ENCODE results near the gene ZNF195. TPM values are rescaled to one million over a fixed set of nuclear protein-coding genes. Genes with fewer than 3 reads are reported as not detected.
"Not testable (repeated sequence)": the region's sequence is repeated elsewhere in the genome, so short reads cannot be mapped to it uniquely, and the experiment has no call there.

Gene ZNF195
- total and polyA plus RNA-seq, 5 experiments from 2014 or later, result 17.0 to 46.0 (median 24.0) TPM

GRCh38 chr11:3398106-3398505 is 19.2 kb upstream of the ZNF195 start:
- H3K27me3 Mint-ChIP-seq, result peaks cover 3 to 13% (median 6%) of the 10 kb centered on the region in 5 donors
- H3K27ac Mint-ChIP-seq, H3K9me3 Mint-ChIP-seq, DNase-seq, H3K4me1 Mint-ChIP-seq, H3K36me3 Mint-ChIP-seq, POLR2A ChIA-PET, H3K4me3 Mint-ChIP-seq, ATAC-seq: not testable (repeated sequence)

- H3K36me3 Mint-ChIP-seq, DNase-seq, H3K4me1 Mint-ChIP-seq, POLR2A ChIA-PET, H3K27ac Mint-ChIP-seq, H3K9me3 Mint-ChIP-seq, ATAC-seq, H3K4me3 Mint-ChIP-seq: not testable (repeated sequence)
- H3K27me3 Mint-ChIP-seq, result peaks cover 3 to 14% (median 8%) of the 10 kb centered on the region in 5 donors
Observed at GRCh38 chr11:3397210-3397609, 18.3 kb upstream of the ZNF195 start.

GRCh38 chr11:3395468-3395867 is 16.5 kb upstream of the ZNF195 start:
- DNase-seq, H3K9me3 Mint-ChIP-seq, ATAC-seq, H3K4me1 Mint-ChIP-seq, H3K36me3 Mint-ChIP-seq, H3K4me3 Mint-ChIP-seq, POLR2A ChIA-PET: not testable (repeated sequence)
- Mint-ChIP-seq H3K27me3 (peaks cover 3 to 22% (median 8%) of the 10 kb centered on the region in 5 donors), H3K27ac (peak overlapping the region in 1 of 10 donors; percentile 4)

- ATAC-seq, H3K36me3 Mint-ChIP-seq, POLR2A ChIA-PET: not testable (repeated sequence)
Observed at GRCh38 chr11:3394956-3395355, 16.0 kb upstream of the ZNF195 start.

DNA sequence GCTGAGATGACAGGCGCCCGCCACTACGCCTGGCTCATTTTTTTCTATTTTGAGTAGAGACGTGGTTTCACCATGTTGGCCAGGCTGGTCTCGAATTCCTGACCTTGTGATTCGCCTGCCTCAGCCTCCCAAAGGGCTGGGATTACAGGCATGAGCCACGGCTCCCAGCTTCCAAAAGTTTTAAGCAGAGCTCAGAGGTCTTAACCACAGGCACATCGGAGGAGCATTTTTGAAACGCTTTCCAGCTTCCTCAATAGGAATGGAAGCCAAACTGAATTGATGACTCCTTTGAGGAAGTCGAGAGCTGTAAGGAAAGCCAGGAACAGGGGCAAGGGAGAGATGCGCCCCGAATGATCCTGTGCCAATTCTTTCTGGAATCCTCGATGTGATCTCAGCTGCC is 14.5 kb upstream of the ZNF195 start:
- H3K4me3 Mint-ChIP-seq, H3K36me3 Mint-ChIP-seq, DNase-seq, ATAC-seq, H3K27ac Mint-ChIP-seq, POLR2A ChIA-PET, H3K9me3 Mint-ChIP-seq, H3K4me1 Mint-ChIP-seq: not testable (repeated sequence)
- H3K27me3 Mint-ChIP-seq, result peaks cover 3 to 22% (median 8%) of the 10 kb centered on the region in 5 donors

More at GRCh38 chr11:3394956-3395355, 16.0 kb upstream of the ZNF195 start:
- H3K9me3 Mint-ChIP-seq, H3K4me1 Mint-ChIP-seq, DNase-seq, H3K4me3 Mint-ChIP-seq, H3K27ac Mint-ChIP-seq: not testable (repeated sequence)
- peaks cover 3 to 22% (median 8%) of the 10 kb centered on the region in 5 donors for H3K27me3 Mint-ChIP-seq

DNA sequence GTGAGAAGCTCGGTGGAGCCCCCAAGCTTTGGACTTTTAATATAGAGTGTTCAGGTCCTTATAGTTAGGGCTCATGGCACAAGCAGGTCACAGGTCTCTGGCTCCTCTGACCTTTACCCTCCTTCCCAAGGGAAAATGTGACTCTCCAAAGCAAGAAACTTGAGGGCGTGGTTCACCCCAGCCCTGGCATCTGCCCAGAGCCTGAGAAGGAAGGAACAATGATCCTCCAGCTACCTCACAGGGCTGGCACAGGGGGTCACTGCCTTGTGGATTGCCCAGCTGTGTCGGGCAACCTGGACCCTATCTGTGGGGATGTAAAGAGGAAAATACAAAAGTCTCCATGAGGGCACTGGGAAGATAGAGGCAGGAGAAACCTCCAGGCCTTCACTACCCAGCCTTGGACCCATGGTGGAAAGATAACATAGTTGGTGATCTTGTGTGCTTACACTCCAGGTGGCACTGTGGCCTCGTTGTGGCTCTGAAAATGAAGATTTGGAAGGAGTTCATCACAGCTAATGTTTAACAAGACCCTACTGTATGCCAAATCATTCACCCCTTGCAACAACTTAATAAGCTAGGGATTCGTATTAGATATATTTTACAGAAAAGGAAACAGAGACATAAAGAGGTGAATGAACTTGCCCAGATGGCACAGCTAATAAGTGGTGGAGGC is 3.8 kb upstream of the ZNF195 start:
- Mint-ChIP-seq H3K4me3 (no peak overlapping the region), H3K27ac (no peak overlapping the region), H3K9me3 (peaks cover 0 to 4% (median 0%) of the 10 kb centered on the region in 9 donors), H3K27me3 (peaks cover 0 to 15% (median 6%) of the 10 kb centered on the region in 5 donors), H3K4me1 (peaks cover 5 to 20% (median 20%) of the 10 kb centered on the region in 4 donors), H3K36me3 (no peaks in the 10 kb centered on the region)
- POLR2A ChIA-PET, result interaction anchor here (0.6 kb wide), 1 partner anchor 12 kb away, joined by 3 read pairs; no protein-coding TSS in a partner anchor
- ATAC-seq (no peak), DNase-seq (no peak)

DNA sequence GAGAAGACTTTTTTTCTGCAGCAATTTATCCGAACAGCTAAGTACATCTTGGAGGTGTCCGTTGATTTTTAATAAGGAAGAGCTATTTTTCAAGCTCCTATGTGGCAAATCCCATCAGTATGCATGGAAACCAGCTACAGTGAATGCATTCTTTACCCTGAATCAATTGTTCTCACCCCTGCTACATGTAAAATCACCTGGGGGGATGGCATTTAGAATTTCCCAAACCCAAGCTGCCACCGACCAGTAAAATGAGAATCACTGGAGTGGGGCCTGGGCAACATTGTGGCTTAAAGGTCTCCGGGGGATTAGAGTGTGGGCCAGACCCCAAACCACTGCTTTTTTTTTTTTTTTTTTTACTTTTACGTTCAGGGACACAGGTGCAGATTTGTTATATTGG is 2.8 kb upstream of the ZNF195 start:
- Mint-ChIP-seq H3K4me1 (peaks cover 10 to 30% (median 29%) of the 10 kb centered on the region in 4 donors), H3K36me3 (peaks cover 0 to 6% (median 4%) of the 10 kb centered on the region in 3 donors), H3K27ac (no peak overlapping the region)

GRCh38 chr11:3380706-3381545 is 2.0 kb upstream of the ZNF195 start:
- peak overlapping the region in 4 of 10 donors; percentile 22 to 75 (median 42) for H3K4me3 Mint-ChIP-seq
- POLR2A ChIA-PET, result no interaction called here

More for the DNA sequence above, 2.8 kb upstream of the ZNF195 start:
- ATAC-seq (no peak), DNase-seq (no peak)
- H3K4me3 Mint-ChIP-seq, result no peak overlapping the region
- peaks cover 0 to 15% (median 6%) of the 10 kb centered on the region in 5 donors for H3K27me3 Mint-ChIP-seq
- POLR2A ChIA-PET, result no interaction called here
- H3K9me3 Mint-ChIP-seq, result peaks cover 0 to 4% (median 0%) of the 10 kb centered on the region in 9 donors

DNA sequence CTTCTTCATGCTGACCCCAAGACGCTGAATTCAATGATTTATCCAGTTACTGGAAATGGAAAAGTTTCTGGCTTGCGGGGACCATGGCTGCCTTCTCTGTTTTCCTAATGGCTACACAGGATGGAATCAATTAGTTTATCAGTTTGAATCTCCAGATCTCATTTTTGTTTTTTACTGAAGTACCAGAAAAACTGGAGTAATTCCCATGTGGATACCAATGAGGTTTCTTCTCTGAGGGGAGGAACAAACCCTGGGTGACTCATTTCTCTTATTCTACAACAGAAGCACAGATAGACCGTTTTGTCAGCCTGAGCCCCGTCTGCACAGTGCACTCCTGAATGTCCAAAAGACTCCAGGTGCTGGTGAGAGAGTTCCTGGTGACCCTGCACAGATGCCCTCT is 3.4 kb downstream of the ZNF195 start:
- peaks cover 0 to 22% (median 5%) of the 10 kb centered on the region in 9 donors for H3K9me3 Mint-ChIP-seq
- ATAC-seq, result no peak
- H3K36me3 Mint-ChIP-seq, result peaks cover 32 to 64% (median 61%) of the 10 kb centered on the region in 3 donors
- DNase-seq, result no peak
- H3K4me1 Mint-ChIP-seq, result peaks cover 19 to 69% (median 60%) of the 10 kb centered on the region in 4 donors
- H3K27ac Mint-ChIP-seq, result peak overlapping the region in 7 of 10 donors; percentile 23 to 97 (median 54)
- peak overlapping the region in 6 of 10 donors; percentile 3 to 52 (median 12) for H3K4me3 Mint-ChIP-seq
- POLR2A ChIA-PET, result no interaction called here
- H3K27me3 Mint-ChIP-seq, result no peaks in the 10 kb centered on the region

More at GRCh38 chr11:3380706-3381545, 2.0 kb upstream of the ZNF195 start:
- peak overlapping the region in 6 of 10 donors; percentile 35 to 99 (median 55) for H3K27ac Mint-ChIP-seq
- H3K4me1 Mint-ChIP-seq, result peaks cover 13 to 38% (median 38%) of the 10 kb centered on the region in 4 donors
- H3K9me3 Mint-ChIP-seq, result peaks cover 0 to 4% (median 0%) of the 10 kb centered on the region in 9 donors
- DNase-seq (no peak), ATAC-seq (no peak)
- H3K36me3 Mint-ChIP-seq, result peaks cover 0 to 14% (median 9%) of the 10 kb centered on the region in 3 donors
- peaks cover 0 to 15% (median 3%) of the 10 kb centered on the region in 5 donors for H3K27me3 Mint-ChIP-seq

DNA sequence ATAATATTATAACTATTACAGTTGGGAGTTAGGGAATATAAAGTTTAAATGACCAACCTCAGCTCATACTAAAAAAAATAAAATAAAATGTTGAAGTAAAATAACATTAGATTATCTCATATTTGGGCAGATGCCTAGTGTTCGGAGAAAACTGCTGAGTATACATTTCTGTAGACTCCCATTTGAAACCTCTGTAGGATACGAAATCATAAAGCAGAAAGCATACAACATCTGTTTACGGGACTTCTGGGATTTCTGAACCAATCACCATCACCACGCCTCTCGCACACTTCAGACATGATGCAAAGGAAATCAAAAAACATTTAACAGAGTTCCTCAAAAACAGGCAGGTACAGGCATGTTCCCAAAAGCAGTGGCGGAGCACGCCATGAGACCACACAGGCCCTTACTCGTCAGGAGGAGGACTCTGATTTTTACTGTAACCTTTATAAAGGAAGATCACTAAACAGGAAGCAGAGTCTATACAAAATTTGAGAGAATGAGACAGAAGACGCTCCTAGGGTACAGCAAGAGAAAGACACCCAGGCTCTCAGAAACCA is 8.6 kb downstream of the ZNF195 start:
- POLR2A ChIA-PET, result interaction anchor here (0.7 kb wide), 1 partner anchor 8 kb away, joined by 3 read pairs; the partner anchor contains the start of gene ZNF195
- DNase-seq (no peak), ATAC-seq (no peak)
- Mint-ChIP-seq H3K4me1 (peaks cover 5 to 26% (median 20%) of the 10 kb centered on the region in 4 donors), H3K9me3 (peaks cover 0 to 60% (median 23%) of the 10 kb centered on the region in 9 donors), H3K36me3 (peaks cover 60 to 89% (median 87%) of the 10 kb centered on the region in 3 donors), H3K4me3 (no peak overlapping the region), H3K27me3 (no peaks in the 10 kb centered on the region), H3K27ac (peak overlapping the region in 1 of 10 donors; percentile 29)

- peaks cover 0 to 60% (median 29%) of the 10 kb centered on the region in 9 donors for H3K9me3 Mint-ChIP-seq
- H3K27ac Mint-ChIP-seq, result no peak overlapping the region
- no peak overlapping the region for H3K4me3 Mint-ChIP-seq
- H3K4me1 Mint-ChIP-seq, result peaks cover 3 to 18% (median 14%) of the 10 kb centered on the region in 4 donors
- peaks cover 68 to 91% (median 88%) of the 10 kb centered on the region in 3 donors for H3K36me3 Mint-ChIP-seq
- H3K27me3 Mint-ChIP-seq, result no peaks in the 10 kb centered on the region
- DNase-seq (no peak), ATAC-seq (no peak)
- POLR2A ChIA-PET, result interaction anchor here (0.7 kb wide), 1 partner anchor 9 kb away, joined by 3 read pairs; the partner anchor contains the start of gene ZNF195
Observed at GRCh38 chr11:3369366-3369765, 9.6 kb downstream of the ZNF195 start.

DNA sequence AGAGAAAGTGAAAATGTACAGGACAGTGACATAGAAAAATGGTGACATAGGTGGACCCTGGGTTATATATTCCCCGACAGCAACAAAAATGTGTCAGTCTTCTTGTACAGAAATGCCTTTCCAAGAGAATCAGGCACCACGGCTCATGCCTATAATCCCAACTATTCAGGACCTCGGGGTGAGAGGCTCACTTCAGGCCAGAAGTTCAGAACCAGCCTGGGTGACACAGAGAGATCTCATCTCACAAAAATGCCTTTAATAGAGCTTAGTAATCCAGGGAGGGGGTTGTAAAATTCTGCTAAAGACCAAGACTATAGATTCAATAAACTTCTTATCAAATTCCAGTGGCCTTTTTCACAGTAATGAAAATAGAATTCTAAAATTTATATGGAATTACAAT is 10.7 kb downstream of the ZNF195 start:
- peaks cover 0 to 8% (median 3%) of the 10 kb centered on the region in 4 donors for H3K4me1 Mint-ChIP-seq
- H3K27ac Mint-ChIP-seq, result no peak overlapping the region
- DNase-seq (no peak), ATAC-seq (no peak)
- peaks cover 7 to 69% (median 33%) of the 10 kb centered on the region in 9 donors for H3K9me3 Mint-ChIP-seq
- H3K36me3 Mint-ChIP-seq, result peaks cover 73 to 91% (median 89%) of the 10 kb centered on the region in 3 donors
- POLR2A ChIA-PET, result no interaction called here
- no peaks in the 10 kb centered on the region for H3K27me3 Mint-ChIP-seq
- no peak overlapping the region for H3K4me3 Mint-ChIP-seq

Measured in naive thymus-derived CD8-positive, alpha-beta T cell (primary cell).